Astrocyte of the cerebellum (primary cell): ENCODE measurements around the gene CDH4.

Experiments used
- DNase-seq: peaks from one replicate; pipeline ENCODE4 v3.0.0-alpha.2; 2011; ENCODE audit warnings: low read depth
- H3K4me3 ChIP-seq: 2 replicates; pipeline ENCODE4 v1.5.1; 2011; ENCODE audit warnings: mild to moderate bottlenecking, low read depth, low read length, moderate library complexity
- CTCF ChIP-seq: IDR thresholded peaks from 2 replicates; pipeline ENCODE4 v1.5.1; 2012; ENCODE audit warnings: low read length, low read depth, moderate library complexity, mild to moderate bottlenecking; ENCODE audit errors: missing control alignments
- in situ Hi-C: cut with HindIII; loops from 2 replicates; pipeline ENCODE4 v1.10.0; 2017; ENCODE audit warnings: low sequenced_read_pairs

The CDH4 gene

GRCh38 chr20:61684583-61685235, 432.6 kb downstream of the CDH4 start:
- DNase-seq: no peak
- no peak overlapping the region for H3K4me3 ChIP-seq
- in situ Hi-C loops: no loop called here
- TF ChIP-seq CTCF: no peak

DNA sequence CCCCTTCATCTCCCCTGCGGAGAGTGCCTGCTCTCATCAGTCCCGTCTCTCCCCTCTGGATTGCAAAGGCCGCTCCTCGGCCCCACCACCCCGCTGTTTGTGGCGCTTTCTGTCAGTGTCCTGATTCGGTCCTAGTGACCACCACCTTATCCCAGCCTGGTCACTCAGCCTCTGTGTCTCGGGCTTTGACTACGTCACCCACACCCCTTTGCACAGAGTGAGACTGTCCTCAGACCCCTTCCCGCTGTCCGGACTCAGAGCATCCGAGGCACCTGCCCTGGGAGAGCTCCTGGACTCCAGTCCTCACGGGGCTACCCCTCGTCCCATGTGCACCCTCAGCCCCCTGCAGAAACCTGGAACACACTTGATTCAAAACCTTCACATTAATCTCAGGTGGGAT, 433.4 kb downstream of the CDH4 start:
- no peak for DNase-seq
- in situ Hi-C loops: no loop called here
- TF ChIP-seq CTCF: no peak
- no peak overlapping the region for H3K4me3 ChIP-seq

- H3K4me3 ChIP-seq: no peak overlapping the region
- in situ Hi-C loops: no loop called here
- DNase-seq: no peak
- no peak for TF ChIP-seq CTCF
Measured at GRCh38 chr20:61686051-61686936, 434.2 kb downstream of the CDH4 start.

DNA sequence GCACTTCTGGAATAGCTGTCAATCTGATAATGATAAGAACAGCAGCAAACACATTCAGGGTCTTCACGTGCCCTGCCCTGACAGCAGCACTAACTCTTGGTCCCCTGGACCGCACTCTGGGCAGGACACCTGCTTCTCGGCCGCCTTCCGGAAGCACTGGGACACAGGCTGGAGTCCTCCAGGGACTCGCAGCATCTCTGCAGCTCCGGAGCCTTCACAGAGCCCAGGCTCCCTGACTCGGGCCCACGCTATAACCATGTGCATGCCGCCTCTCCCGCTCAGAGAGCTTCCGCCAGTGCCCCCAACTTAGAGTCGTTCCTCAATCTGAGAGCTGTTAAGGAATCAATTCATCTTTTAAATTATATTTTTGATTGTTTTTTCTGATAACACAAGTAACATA, 436.4 kb downstream of the CDH4 start:
- no peak for DNase-seq
- in situ Hi-C loops: no loop called here
- no peak for TF ChIP-seq CTCF
- H3K4me3 ChIP-seq: no peak overlapping the region

DNA sequence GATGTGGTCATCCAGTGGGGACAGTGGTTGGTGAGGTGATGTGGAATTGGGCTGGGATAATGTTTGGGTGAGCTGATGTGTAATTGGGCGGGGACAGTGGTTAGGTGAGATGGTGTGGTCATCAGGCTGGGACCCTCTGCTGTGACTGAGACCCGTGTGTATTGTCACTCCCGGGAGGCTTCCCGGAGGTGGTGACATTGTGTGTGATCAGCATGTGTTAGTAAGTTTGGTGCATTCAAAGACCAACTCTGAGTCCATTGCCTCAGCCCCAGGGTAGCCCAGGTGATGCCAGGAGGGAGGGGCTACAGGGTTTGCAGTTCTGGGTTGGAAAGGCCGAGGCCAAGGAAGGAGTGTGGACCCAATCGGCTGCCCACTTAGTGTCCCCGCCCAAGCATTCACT, 438.1 kb downstream of the CDH4 start:
- in situ Hi-C loops: no loop called here
- no peak for TF ChIP-seq CTCF
- H3K4me3 ChIP-seq: no peak overlapping the region
- no peak for DNase-seq

DNA sequence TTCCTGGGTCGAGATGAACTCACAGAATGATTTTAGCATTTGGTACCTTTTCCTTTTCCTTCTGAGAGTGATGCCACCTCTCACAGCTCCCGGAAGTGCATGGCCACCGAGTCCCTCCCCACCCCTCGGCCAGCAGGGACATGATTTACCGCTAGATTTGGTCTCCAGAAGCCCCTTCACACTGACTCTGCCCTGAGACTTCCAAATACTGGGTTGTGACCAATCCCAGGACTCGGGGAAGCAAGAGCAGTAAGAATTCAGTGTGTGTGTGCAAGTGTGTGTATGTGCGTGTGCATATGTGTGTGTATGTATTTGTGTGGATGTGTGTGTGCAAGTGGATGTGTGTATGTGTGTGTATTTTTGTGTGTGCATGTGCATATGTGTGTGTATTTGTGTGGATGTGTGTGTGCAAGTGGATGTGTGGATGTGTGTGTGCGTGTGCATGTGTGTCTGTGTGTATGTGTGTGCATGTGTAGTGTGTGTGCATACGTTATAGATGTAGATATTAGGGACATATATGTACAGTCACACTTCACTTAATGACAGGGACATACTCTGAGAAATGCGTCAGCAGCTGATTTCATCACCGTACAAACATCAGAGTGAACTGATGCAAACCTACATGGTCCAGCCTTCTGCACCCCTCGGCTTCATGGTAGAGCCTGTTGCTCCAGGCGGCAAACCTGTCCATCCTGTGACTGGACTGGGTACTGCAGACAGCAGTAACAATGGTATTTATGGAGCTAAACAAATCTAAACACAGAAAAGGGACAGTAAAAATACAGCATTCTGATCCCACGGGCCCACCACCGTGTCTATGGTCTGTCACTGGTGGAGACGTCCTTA, 439.2 kb downstream of the CDH4 start:
- TF ChIP-seq CTCF: no peak
- in situ Hi-C loops: no loop called here
- no peak overlapping the region for H3K4me3 ChIP-seq
- no peak for DNase-seq
